HG03469 (cell line): ENCODE data around the gene FSIP2.

Experiments used
- ATAC-seq: cut with Tn5 transposase; IDR thresholded peaks from one replicate; pipeline ENCODE4 v1.9.1; 2021; ENCODE audit warnings: mild to moderate bottlenecking, moderate library complexity, moderate number of reproducible peaks; ENCODE audit not compliant: unreplicated experiment

FSIP2 gene, protein sequence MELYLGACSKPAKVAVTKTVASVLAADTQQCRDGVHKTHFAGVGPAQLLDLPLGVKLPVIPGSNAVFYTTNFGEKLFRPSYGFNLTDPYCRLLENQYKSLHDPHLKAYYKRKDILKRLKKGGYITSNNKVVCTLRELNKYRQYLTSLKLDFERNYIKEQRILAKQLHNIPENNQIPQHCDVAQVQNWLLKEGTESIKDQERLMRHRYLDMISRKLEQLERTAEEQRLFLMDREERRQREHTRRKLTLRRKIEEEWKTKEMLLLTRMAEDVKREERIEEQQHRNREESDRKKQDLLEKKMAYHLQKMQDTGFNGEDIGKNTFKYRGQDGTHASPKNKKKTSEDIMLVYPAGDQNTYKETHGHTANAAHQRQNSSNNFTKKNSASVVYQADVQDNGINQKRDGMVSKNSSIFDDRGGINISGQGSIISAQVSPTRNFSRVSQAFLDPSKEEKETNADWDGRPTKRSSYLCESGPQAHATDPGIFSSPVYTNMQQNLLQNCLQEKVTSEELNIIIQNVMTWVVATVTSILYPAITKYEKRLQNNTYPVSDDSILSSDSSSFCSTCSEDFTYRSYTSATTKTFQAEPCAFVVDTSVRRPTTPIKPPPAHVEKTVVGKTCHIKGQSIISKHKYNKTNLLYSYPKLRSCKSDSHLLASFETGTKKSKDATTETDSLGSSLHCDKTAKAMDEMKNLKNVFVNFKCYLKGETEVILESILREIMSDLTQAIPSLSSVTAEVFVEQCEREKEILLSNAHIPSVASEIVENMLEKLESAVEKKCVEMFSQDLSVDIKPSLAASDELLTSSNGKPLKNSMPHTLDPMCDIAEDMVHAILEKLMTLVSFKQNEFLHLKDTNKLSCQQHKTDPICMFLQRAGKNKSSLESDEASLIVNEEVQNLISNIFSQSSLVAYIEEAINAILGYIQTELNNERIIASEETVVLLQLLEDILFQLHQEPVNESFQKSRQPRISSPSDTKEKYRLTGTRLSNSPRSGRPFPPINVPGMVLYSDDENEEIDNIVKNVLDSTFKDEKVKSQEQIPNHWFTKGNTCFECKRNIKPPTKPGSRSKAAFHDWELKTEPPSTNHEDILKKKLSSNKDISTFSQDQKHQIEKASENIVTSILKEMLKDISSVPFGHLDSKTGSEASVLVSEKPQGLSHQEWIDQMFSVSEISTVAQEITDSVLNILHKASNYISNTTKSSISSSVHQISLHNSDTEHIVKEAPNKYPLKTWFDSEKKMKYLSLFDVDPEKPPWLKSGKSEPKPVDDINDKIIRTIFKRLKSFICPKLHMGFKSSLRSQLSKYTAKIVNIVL (N-terminal part only)

GRCh38 chr2:185738679-185739472 lies at the start of gene FSIP2:
FSIP2 (plus strand) TSS chr2:185738804; CDS start chr2:185738895, 91 bp downstream.
- peak; percentile 96 for ATAC-seq

DNA sequence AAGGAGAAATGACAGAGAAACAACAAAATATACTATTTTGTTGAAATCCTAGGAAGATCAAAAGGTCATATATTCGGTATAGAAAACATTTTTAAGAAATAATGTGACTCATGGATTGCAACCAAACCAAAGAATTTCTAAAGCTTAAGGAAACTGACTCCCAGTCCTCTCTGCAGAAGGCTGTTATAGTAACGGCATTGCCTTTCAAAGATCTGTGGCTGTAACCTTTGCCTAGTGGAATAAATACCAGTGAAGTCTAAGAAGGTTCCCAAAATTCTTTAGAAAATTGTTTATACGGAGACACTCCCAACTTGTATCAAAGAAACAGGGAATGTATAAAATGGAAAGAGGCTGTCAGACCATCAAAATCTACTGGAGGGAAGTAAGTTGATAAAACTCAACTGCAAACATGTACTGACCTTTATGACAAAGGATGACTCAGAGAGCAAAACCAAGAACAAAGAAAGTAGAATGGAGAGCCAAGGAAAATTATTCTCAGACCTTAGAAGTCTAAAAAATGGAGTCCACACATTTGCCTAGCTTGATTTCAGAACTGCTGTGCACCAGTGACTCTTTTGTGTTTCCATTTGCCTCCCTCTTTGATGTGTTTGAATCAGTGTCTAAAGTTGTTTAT lies 48.6 kb upstream of the FSIP2 start:
- no peak for ATAC-seq

DNA sequence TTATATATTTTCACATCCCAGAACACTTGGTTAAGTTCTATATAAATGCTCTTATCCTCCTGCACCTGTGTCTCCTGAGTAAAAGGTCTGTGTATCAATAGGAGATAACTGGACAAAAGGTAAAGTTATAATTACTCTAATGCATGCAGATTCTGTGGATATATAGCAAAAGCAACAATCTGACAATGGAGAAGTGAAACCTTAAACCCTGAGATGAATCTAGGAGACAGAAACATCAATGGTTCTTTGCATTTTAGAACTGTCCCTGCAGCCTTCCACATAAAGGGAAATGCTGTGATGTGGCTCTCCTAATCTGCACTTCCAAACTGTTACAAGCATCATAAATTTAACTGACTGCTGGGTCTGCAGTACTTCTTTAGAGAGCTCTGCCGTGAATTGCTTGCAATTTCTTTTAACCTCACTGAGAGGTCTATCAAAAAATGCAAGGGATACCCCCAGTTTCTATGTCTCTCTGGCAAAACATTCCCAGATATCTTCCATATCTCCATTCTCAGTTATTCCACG lies 42.8 kb upstream of the FSIP2 start:
- no peak for ATAC-seq

- no peak for ATAC-seq
Observed at GRCh38 chr2:185700883-185701282, 37.7 kb upstream of the FSIP2 start.

GRCh38 chr2:185734658-185735057 lies 3.9 kb upstream of the FSIP2 start:
- no peak for ATAC-seq

DNA sequence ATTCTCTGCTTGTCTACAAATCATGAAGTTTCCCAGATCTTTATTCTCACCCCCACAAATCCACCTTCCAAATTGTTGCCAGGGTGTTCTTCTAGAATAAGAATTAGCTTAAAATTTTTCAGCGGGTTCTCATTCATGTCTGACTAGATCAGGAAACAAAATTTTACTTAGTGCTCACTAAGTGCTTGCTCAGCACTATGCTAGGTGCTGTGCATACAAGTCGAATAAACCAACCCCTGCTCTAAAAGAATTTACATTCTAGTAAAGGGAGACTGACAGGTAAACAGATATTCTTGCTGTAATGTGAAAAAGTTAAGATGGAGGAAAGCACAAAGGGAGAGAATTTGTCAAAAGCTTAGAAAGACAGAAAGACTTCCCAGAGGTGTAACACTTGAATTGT lies 2.4 kb upstream of the FSIP2 start:
- no peak for ATAC-seq

DNA sequence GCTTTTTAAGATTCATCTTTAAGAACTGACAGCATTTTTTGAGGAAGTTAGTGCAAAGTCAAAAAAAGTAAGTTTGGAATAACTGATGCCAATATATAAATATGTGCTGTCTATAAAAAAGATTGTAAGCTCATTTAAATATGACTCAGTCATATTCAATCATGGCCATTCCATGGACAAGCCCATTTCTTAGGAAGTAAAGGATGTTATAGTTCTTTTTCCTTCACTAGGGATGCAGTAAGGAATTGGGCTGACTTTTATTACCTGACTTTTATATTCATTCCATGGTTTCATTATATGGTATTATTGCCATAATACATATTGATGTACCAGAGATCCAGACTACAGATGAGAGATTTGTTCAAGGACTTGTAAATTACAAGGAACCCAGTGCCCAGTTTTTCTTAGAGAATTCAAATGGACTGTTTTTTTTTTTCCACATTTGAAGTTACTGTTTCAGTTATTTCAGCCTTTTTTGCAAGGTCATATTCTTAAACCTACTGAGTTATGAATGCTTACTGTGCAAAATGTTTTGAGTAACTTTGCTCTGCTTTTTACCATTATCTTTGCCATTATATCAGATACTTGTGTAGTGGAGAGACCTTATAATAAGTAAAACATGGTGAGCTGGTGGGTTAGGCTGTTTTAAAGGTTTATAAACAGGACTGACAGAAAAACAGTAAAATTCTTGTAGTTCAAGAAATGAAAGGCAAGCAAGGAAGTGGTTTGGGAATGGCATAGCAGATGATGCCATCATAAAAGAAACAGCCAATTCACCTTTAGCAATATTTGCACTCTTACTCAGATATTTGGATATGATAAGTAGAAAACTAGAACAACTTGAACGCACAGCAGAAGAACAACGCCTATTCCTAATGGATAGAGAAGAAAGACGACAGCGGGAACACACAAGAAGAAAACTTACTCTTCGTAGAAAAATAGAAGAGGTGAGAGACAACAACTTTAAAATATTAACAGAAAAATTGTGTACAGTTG lies 7.6 kb downstream of the FSIP2 start:
- ATAC-seq, result no peak

DNA sequence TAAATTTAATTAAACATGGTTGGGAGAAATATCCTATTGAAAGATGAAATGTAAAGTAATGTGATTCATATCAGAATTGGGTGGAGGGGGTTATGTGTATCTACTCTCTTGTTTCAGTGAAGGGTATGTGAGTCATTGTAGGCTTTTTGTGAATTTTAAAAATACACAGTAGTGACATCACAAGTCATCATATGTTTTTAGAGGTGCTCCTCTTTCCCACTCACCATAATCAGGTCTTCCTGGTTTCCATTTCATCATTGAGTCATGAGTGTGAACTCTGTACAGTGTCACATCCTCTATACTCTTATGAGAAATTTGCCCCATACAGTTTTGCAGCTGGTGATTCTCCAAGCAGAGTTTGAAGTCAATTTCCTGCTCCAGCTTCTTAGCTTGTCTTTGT lies 18.8 kb downstream of the FSIP2 start:
- ATAC-seq, result no peak

DNA sequence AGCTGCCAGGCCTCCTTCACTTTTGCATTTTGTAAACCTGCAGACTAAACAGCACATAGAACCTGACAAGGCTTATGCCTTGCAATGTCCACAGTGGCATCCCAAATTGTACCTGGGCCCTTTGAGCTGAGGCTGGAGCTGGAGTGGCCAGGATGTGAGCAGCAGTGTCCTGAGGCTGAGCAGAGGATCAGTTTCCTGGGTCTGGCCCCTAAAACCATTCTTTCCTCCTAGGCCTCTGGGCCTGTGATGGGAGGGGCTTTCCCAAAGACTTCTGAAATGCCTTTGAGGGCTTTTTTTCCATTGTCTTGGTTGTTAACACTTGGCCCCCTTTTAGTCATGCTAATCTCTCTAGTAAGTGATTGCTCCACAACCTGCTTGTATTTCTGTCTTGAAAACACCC lies 32.8 kb downstream of the FSIP2 start:
- ATAC-seq, result no peak

GRCh38 chr2:185780890-185781289 lies 42.3 kb downstream of the FSIP2 start:
- no peak for ATAC-seq

DNA sequence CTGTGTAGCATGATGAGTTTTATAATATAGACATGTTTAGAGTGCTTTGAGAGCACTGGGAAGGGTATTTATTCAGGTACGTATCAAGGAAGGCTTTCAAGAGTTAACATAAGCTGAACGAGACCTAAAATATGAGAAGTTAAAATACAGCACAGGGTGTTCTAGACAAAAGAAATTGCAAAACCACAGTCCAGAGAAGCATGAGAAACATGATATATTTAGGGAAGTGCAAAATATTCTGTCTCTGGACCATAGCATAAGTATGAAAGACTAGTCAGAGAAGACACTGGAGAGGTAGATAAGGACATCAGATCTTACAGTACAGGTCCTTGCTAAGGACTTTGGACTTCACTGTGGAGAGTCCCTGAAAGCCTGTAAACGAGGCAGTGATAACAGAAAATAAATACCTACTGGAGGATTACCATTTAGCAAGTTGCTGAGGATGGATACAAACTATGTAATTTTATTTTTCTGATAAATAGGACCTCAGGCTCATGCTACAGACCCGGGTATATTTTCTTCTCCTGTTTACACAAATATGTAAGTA lies 43.7 kb downstream of the FSIP2 start:
- no peak for ATAC-seq

GRCh38 chr2:185785156-185785555 lies 46.6 kb downstream of the FSIP2 start:
- no peak for ATAC-seq

GRCh38 chr2:185785851-185786473 lies 47.4 kb downstream of the FSIP2 start:
- ATAC-seq, result peak; percentile 71

DNA sequence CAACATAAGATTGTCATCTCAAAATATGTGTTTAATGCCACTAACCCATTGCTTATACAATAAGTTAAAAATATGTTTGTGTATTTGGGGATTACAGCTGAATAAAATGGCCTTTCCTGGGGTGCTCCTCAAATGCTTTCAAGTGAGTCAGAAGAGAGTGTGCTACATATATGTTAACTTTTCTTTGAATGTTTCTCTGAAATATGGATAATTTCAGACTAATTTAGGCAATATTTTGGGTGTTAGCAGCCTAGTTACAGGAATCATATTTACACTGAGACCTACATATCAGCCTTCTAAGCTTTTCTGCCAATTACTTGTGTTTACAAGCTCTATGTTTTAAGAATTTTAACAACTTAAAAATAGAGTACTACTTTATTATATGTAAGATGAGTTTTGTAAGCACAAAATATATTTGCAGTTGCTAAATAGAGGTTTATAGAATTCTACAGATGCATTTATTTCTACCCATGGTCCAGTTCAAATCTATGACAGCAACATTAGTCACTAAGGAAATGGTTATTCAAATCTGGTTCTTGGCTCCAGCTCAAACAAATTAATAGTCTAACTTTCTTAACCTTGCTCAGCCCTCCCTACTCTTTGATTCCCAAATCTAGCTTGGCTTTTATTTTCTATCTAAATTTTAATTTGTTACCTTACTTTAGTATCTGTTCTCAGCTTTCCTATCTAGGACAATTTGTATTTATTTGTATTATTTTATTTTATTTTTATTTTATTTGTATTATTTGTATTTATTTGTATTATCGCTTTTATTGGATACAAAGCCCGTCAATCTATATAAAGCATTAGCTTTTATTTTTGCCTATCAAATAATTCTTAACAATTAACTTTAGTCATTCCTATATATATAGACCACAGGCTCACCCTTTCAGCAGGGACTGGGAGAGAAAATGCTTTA lies 48.9 kb downstream of the FSIP2 start:
- no peak for ATAC-seq

GRCh38 chr2:185790361-185790760 lies 51.8 kb downstream of the FSIP2 start:
- ATAC-seq, result no peak

GRCh38 chr2:185793532-185794345 lies 55.1 kb downstream of the FSIP2 start:
- ATAC-seq, result no peak
